HK-2 (cell line): Measurements from ENCODE around the gene VPS37C.
"Not testable (repeated sequence)": the region's sequence is repeated elsewhere in the genome, so short reads cannot be mapped to it uniquely, and the experiment has no call there.

Experiments used
- DNase-seq: peaks from one replicate; pipeline ENCODE4 v3.0.0-alpha.2; 2018; ENCODE audit not compliant: unreplicated experiment

Gene VPS37C

GRCh38 chr11:61174949-61175348 lies 13.7 kb upstream of the VPS37C start:
- DNase-seq = no peak

GRCh38 chr11:61174273-61174672 lies 13.0 kb upstream of the VPS37C start:
- no peak for DNase-seq

- DNase-seq = no peak
Observed at GRCh38 chr11:61173456-61173855, 12.2 kb upstream of the VPS37C start.

- DNase-seq = no peak
Observed at GRCh38 chr11:61172888-61173287, 11.7 kb upstream of the VPS37C start.

GRCh38 chr11:61172356-61172755 lies 11.1 kb upstream of the VPS37C start:
- DNase-seq = no peak

GRCh38 chr11:61171907-61172306 lies 10.7 kb upstream of the VPS37C start:
- no peak for DNase-seq

GRCh38 chr11:61170566-61170965 lies 9.3 kb upstream of the VPS37C start:
- no peak for DNase-seq

GRCh38 chr11:61168800-61169199 lies 7.6 kb upstream of the VPS37C start:
- DNase-seq = no peak

GRCh38 chr11:61168042-61168688 lies 6.9 kb upstream of the VPS37C start:
- no peak for DNase-seq

GRCh38 chr11:61166331-61166730 lies 5.1 kb upstream of the VPS37C start:
- DNase-seq = not testable (repeated sequence)

GRCh38 chr11:61165785-61166184 lies 4.6 kb upstream of the VPS37C start:
- DNase-seq = not testable (repeated sequence)

GRCh38 chr11:61164606-61165424 lies 3.6 kb upstream of the VPS37C start:
- no peak for DNase-seq

- DNase-seq = no peak
Observed at GRCh38 chr11:61163714-61164605, 2.7 kb upstream of the VPS37C start.

- DNase-seq = no peak
Observed at GRCh38 chr11:61163021-61163420, 1.8 kb upstream of the VPS37C start.

GRCh38 chr11:61162092-61162941 lies 1.1 kb upstream of the VPS37C start:
- DNase-seq = peak; percentile 18

GRCh38 chr11:61160487-61161189 lies 588 bp downstream of the VPS37C start:
- DNase-seq = peak; percentile 9

- peak; percentile 10 for DNase-seq
Observed at GRCh38 chr11:61158691-61159381, 2.4 kb downstream of the VPS37C start.

- no peak for DNase-seq
Observed at GRCh38 chr11:61157743-61158142, 3.5 kb downstream of the VPS37C start.

- no peak for DNase-seq
Observed at GRCh38 chr11:61155741-61156140, 5.5 kb downstream of the VPS37C start.

- DNase-seq = no peak
Observed at GRCh38 chr11:61155312-61155711, 5.9 kb downstream of the VPS37C start.
